ENCODE data around the gene PIK3R5. TPM values are rescaled to one million over a fixed set of nuclear protein-coding genes. Genes with fewer than 3 reads are reported as not detected.

Gene PIK3R5
- polyA plus RNA-seq, 1 donor (not counting 4 experiments of a cell fraction or from before 2014, with no cell fraction given): not detected

GRCh38 chr17:8941520-8941919 lies 24.0 kb downstream of the PIK3R5 start:
- H3K27ac ChIP-seq (ENCODE audit: control insufficient read depth, insufficient read depth, low read length): no peak overlapping the region
- H3K4me3 ChIP-seq (ENCODE audit: control insufficient read depth in 2 of 3, extremely low read depth in 1 of 3, insufficient read depth in 2 of 3, low read depth in 1 of 3, low read length in 3 of 3): no peak overlapping the region
- H3K27me3 ChIP-seq (ENCODE audit: control insufficient read depth, extremely low read depth, insufficient read depth, low read length): no peaks in the 10 kb centered on the region
- no peaks in the 10 kb centered on the region for H3K9me1 ChIP-seq (ENCODE audit: control insufficient read depth, extremely low read depth, insufficient read depth, low read length)
- H3K9ac ChIP-seq (ENCODE audit: control insufficient read depth, extremely low read depth, insufficient read depth, low read length): no peak overlapping the region
- no peak overlapping the region for H2AFZ ChIP-seq (ENCODE audit: control insufficient read depth, low read length)
- dilution Hi-C loops (cut with MboI; ENCODE audit: extremely low pct_ligation_motif_present, low sequenced_read_pairs): no loop called here
- no peaks in the 10 kb centered on the region for H3K4me1 ChIP-seq (ENCODE audit: control insufficient read depth, extremely low read depth, insufficient read depth, low read length)
- no peaks in the 10 kb centered on the region for H4K20me1 ChIP-seq (ENCODE audit: control insufficient read depth, extremely low read depth, insufficient read depth, low read length)
- DNase-seq (ENCODE audit: low read depth, low spot score) (no peak), FAIRE-seq (no peak)
- no peaks in the 10 kb centered on the region for H3K79me2 ChIP-seq (ENCODE audit: control insufficient read depth, insufficient read depth, low read length)
- no peaks in the 10 kb centered on the region for H3K9me3 ChIP-seq (ENCODE audit: control insufficient read depth, low read depth, low read length)
- no peak overlapping the region for H3K4me2 ChIP-seq (ENCODE audit: control insufficient read depth, extremely low read depth, insufficient read depth, low read depth, low read length)
- TF ChIP-seq CTCF (optimal IDR thresholded peaks at IDR 0.05 in 1 of 3, IDR thresholded peaks at IDR 0.05 in 1 of 3, conservative IDR thresholded peaks at IDR 0.05 in 1 of 3; ENCODE audit: extremely low read depth in 1 of 3, insufficient read depth in 2 of 3, low read length in 3 of 3) (no peak), EZH2 (IDR thresholded peaks at IDR 0.05; ENCODE audit: low read length) (no peak)
- no peaks in the 10 kb centered on the region for H3K36me3 ChIP-seq (ENCODE audit: control insufficient read depth in 2 of 2, extremely low read depth in 1 of 2, insufficient read depth in 2 of 2, low read length in 2 of 2)

GRCh38 chr17:8940866-8941471 lies 24.5 kb downstream of the PIK3R5 start:
- no peaks in the 10 kb centered on the region for H4K20me1 ChIP-seq (ENCODE audit: control insufficient read depth, extremely low read depth, insufficient read depth, low read length)
- H3K9ac ChIP-seq (ENCODE audit: control insufficient read depth, extremely low read depth, insufficient read depth, low read length): no peak overlapping the region
- H3K79me2 ChIP-seq (ENCODE audit: control insufficient read depth, insufficient read depth, low read length): no peaks in the 10 kb centered on the region
- no peaks in the 10 kb centered on the region for H3K36me3 ChIP-seq (ENCODE audit: control insufficient read depth in 2 of 2, extremely low read depth in 1 of 2, insufficient read depth in 2 of 2, low read length in 2 of 2)
- H3K4me1 ChIP-seq (ENCODE audit: control insufficient read depth, extremely low read depth, insufficient read depth, low read length): no peaks in the 10 kb centered on the region
- dilution Hi-C loops (cut with MboI; ENCODE audit: extremely low pct_ligation_motif_present, low sequenced_read_pairs): no loop called here
- no peak overlapping the region for H3K27ac ChIP-seq (ENCODE audit: control insufficient read depth, insufficient read depth, low read length)
- no peak overlapping the region for H2AFZ ChIP-seq (ENCODE audit: control insufficient read depth, low read length)
- no peak for TF ChIP-seq CTCF (optimal IDR thresholded peaks at IDR 0.05 in 1 of 3, IDR thresholded peaks at IDR 0.05 in 1 of 3, conservative IDR thresholded peaks at IDR 0.05 in 1 of 3; ENCODE audit: extremely low read depth in 1 of 3, insufficient read depth in 2 of 3, low read length in 3 of 3)
- TF ChIP-seq EZH2 (IDR thresholded peaks at IDR 0.05; ENCODE audit: low read length): no peak
- no peaks in the 10 kb centered on the region for H3K9me3 ChIP-seq (ENCODE audit: control insufficient read depth, low read depth, low read length)
- H3K9me1 ChIP-seq (ENCODE audit: control insufficient read depth, extremely low read depth, insufficient read depth, low read length): no peaks in the 10 kb centered on the region
- no peak overlapping the region for H3K4me3 ChIP-seq (ENCODE audit: control insufficient read depth in 2 of 3, extremely low read depth in 1 of 3, insufficient read depth in 2 of 3, low read depth in 1 of 3, low read length in 3 of 3)
- no peak for FAIRE-seq
- H3K4me2 ChIP-seq (ENCODE audit: control insufficient read depth, extremely low read depth, insufficient read depth, low read depth, low read length): no peak overlapping the region
- H3K27me3 ChIP-seq (ENCODE audit: control insufficient read depth, extremely low read depth, insufficient read depth, low read length): no peaks in the 10 kb centered on the region
- DNase-seq (ENCODE audit: low read depth, low spot score): no peak
